MCF 10A (cell line): ENCODE results near the gene CAPN9. TPM values are rescaled to one million over a fixed set of nuclear protein-coding genes. Genes with fewer than 3 reads are reported as not detected.

Experiments
- BruUV-seq: library from RNA; stranded (reverse); fragments of 400-500 nt; replicated peaks from 2 replicates; lab custom pipeline; 2021; lab: Mats Ljungman, UMichigan
- CTCF ChIA-PET: fragments of 300-600 bp; sonication (Branson Sonifier 250); formaldehyde crosslinking; extraction: SDS; loops from one replicate; lab custom pipeline; 2021; ENCODE audit warnings: antibody characterized with exemption, inconsistent platforms; lab: Yijun Ruan, JAX
- POLR2A ChIA-PET: fragments of 300-600, 350-650 bp; sonication (Branson Sonifier 250); formaldehyde crosslinking; extraction: SDS; loops from one replicate; lab custom pipeline; 2020; ENCODE audit warnings: antibody characterized with exemption, inconsistent platforms; lab: Yijun Ruan, JAX
- DNase-seq: peaks from one replicate; pipeline ENCODE4 v3.0.0-alpha.2; 2018; ENCODE audit not compliant: unreplicated experiment
- H3K27ac Mint-ChIP-seq: one replicate; pipeline ENCODE4 v1.8.0; 2022; ENCODE audit warnings: mild to moderate bottlenecking, low read depth, mixed read lengths; ENCODE audit not compliant: unreplicated experiment
- H3K27me3 Mint-ChIP-seq: one replicate; pipeline ENCODE4 v1.8.0; 2022; ENCODE audit warnings: mixed read lengths; ENCODE audit not compliant: insufficient read depth, unreplicated experiment
- H3K36me3 Mint-ChIP-seq: one replicate; pipeline ENCODE4 v1.8.0; 2022; ENCODE audit warnings: mild to moderate bottlenecking, moderate library complexity, mixed read lengths; ENCODE audit not compliant: insufficient read depth, unreplicated experiment
- H3K4me1 Mint-ChIP-seq: one replicate; pipeline ENCODE4 v1.8.0; 2022; ENCODE audit warnings: mixed read lengths; ENCODE audit not compliant: insufficient read depth, unreplicated experiment
- H3K4me3 Mint-ChIP-seq: one replicate; pipeline ENCODE4 v1.8.0; 2022; ENCODE audit warnings: mild to moderate bottlenecking, moderate library complexity, mixed read lengths; ENCODE audit not compliant: unreplicated experiment
- H3K9me3 Mint-ChIP-seq: one replicate; pipeline ENCODE4 v1.8.0; 2022; ENCODE audit warnings: mixed read lengths; ENCODE audit not compliant: unreplicated experiment
- CTCF ChIP-seq: fragments of 200-600 bp; IDR thresholded peaks from one replicate; pipeline ENCODE4 v1.8.0; 2022; ENCODE audit warnings: antibody characterized with exemption, mild to moderate bottlenecking; ENCODE audit not compliant: unreplicated experiment
- intact Hi-C: fragments of 100-400 bp; cut with micrococcal nuclease; formaldehyde crosslinking; loops from 2 replicates; pipeline ENCODE4 v1.14.1; 2022
- total RNA-seq: library from RNA; stranded (reverse); gene quantifications from 2 replicates; pipeline ENCODE4 v1.2.3, GENCODE V29; 2022

CAPN9 gene
- total RNA-seq, 1 experiment from 2014 or later = not detected

- Mint-ChIP-seq H3K4me3 (no peak overlapping the region), H3K4me1 (peaks cover 7% of the 10 kb centered on the region), H3K9me3 (no peaks in the 10 kb centered on the region), H3K27me3 (no peaks in the 10 kb centered on the region), H3K27ac (no peak overlapping the region), H3K36me3 (no peaks in the 10 kb centered on the region)
- no TSS peak for BruUV-seq
- TF ChIP-seq CTCF = no peak
- intact Hi-C loops = no loop called here
- POLR2A ChIA-PET = interaction anchor here (0.9 to 1.0 kb wide), 2 partner anchors 11 to 126 kb away, joined by 4 read pairs; no protein-coding TSS in a partner anchor
- CTCF ChIA-PET = interaction anchor here (0.6 kb wide), 1 partner anchor 553 kb away, joined by 4 read pairs; no protein-coding TSS in a partner anchor
- DNase-seq = no peak
Measured at GRCh38 chr1:230768903-230769570, 21.8 kb downstream of the CAPN9 start.

- H3K36me3 Mint-ChIP-seq = no peaks in the 10 kb centered on the region
- no peaks in the 10 kb centered on the region for H3K9me3 Mint-ChIP-seq
- no peak overlapping the region for H3K4me3 Mint-ChIP-seq
- H3K27ac Mint-ChIP-seq = no peak overlapping the region
- BruUV-seq = no TSS peak
- H3K4me1 Mint-ChIP-seq = peaks cover 7% of the 10 kb centered on the region
- CTCF ChIA-PET = interaction anchor here (0.6 kb wide), 1 partner anchor 121 kb away, joined by 3 read pairs; no protein-coding TSS in a partner anchor
- H3K27me3 Mint-ChIP-seq = no peaks in the 10 kb centered on the region
- intact Hi-C loops = no loop called here
- no peak for DNase-seq
- POLR2A ChIA-PET = no interaction called here
- no peak for TF ChIP-seq CTCF
Measured at GRCh38 chr1:230770317-230770716, 23.1 kb downstream of the CAPN9 start.

- no peaks in the 10 kb centered on the region for H3K9me3 Mint-ChIP-seq
- no TSS peak for BruUV-seq
- TF ChIP-seq CTCF = no peak
- peaks cover 7% of the 10 kb centered on the region for H3K4me1 Mint-ChIP-seq
- intact Hi-C loops = loop anchor here (2.0 kb wide), 1 partner anchor 91 kb away; no protein-coding TSS in a partner anchor
- no peak overlapping the region for H3K4me3 Mint-ChIP-seq
- CTCF ChIA-PET = interaction anchor here (0.5 to 1.5 kb wide), 13 partner anchors 9 to 345 kb away, joined by 3 to 12 read pairs (median 4); no protein-coding TSS in a partner anchor
- H3K36me3 Mint-ChIP-seq = no peaks in the 10 kb centered on the region
- POLR2A ChIA-PET = no interaction called here
- H3K27me3 Mint-ChIP-seq = no peaks in the 10 kb centered on the region
- peak; percentile 29 for DNase-seq
- H3K27ac Mint-ChIP-seq = no peak overlapping the region
Measured at GRCh38 chr1:230771773-230772354, 24.7 kb downstream of the CAPN9 start.
